ENCODE measurements around the gene JUNB.

The JUNB gene

GRCh38 chr19:12806242-12807081 lies 15.2 kb downstream of the JUNB start, which contains the start of gene RNASEH2A (continued):
- TF ChIP-seq ZNF791 (tag by site-specific recombination; IDR thresholded peaks at IDR 0.05) (no peak), ZBTB1 (tag by site-specific recombination; IDR thresholded peaks at IDR 0.05) (no peak), ZNF544 (tag by site-specific recombination; IDR thresholded peaks at IDR 0.05) (no peak), ZNF324 (tag by site-specific recombination; IDR thresholded peaks at IDR 0.05) (no peak; the same call in 1 of the 2 replicates), ZNF248 (tag by site-specific recombination; IDR thresholded peaks at IDR 0.05) (no peak), MEIS1 (CRISPR knock-in tag; IDR thresholded peaks at IDR 0.05; ENCODE audit: borderline replicate concordance) (no peak), ZNF48 (tag by site-specific recombination; IDR thresholded peaks at IDR 0.05) (no peak), KLF7 (tag by site-specific recombination; IDR thresholded peaks at IDR 0.05; ENCODE audit: borderline replicate concordance) (peak; percentile 74; the same call in 1 of the 2 replicates), IKZF3 (tag by site-specific recombination; IDR thresholded peaks at IDR 0.05) (0 out of 2 replicates have a peak, but pooled peaks have one; percentile 2), ZNF37A (tag by site-specific recombination; IDR thresholded peaks at IDR 0.05) (no peak), ZNF223 (tag by site-specific recombination; IDR thresholded peaks at IDR 0.05) (no peak), ZNF2 (tag by site-specific recombination; IDR thresholded peaks at IDR 0.05) (peak; percentile 77), ZBTB49 (tag by site-specific recombination; IDR thresholded peaks at IDR 0.05; ENCODE audit: low read depth) (no peak), GLI2 (tag by site-specific recombination; IDR thresholded peaks at IDR 0.05; ENCODE audit: borderline replicate concordance, low read depth) (no peak), ZNF169 (tag by site-specific recombination; IDR thresholded peaks at IDR 0.05) (no peak), ZNF785 (tag by site-specific recombination; IDR thresholded peaks at IDR 0.05) (no peak), RBAK (tag by site-specific recombination; IDR thresholded peaks at IDR 0.05) (no peak), REST (tag by site-specific recombination; IDR thresholded peaks at IDR 0.05) (0 out of 2 replicates have a peak, but pooled peaks have one; percentile 31), ZNF473 (tag by site-specific recombination; IDR thresholded peaks at IDR 0.05) (no peak), ZNF302 (tag by site-specific recombination; IDR thresholded peaks at IDR 0.05; ENCODE audit: low read depth) (no peak), ZNF639 (tag by site-specific recombination; IDR thresholded peaks at IDR 0.05) (no peak; the same call in 1 of the 2 replicates), KLF10 (tag by site-specific recombination; IDR thresholded peaks at IDR 0.05) (peak; percentile 81; the same call in 1 of the 2 replicates), ZFP3 (tag by site-specific recombination; IDR thresholded peaks at IDR 0.05; ENCODE audit: low read depth) (no peak), ZBTB20 (tag by site-specific recombination; IDR thresholded peaks at IDR 0.05) (peak; percentile 99), ZNF391 (tag by site-specific recombination; IDR thresholded peaks at IDR 0.05; ENCODE audit: borderline replicate concordance, low read depth) (0 out of 2 replicates have a peak, but pooled peaks have one; percentile 61), TSHZ1 (tag by site-specific recombination; IDR thresholded peaks at IDR 0.05; ENCODE audit: borderline replicate concordance) (no peak), ZNF529 (tag by site-specific recombination; IDR thresholded peaks at IDR 0.05; ENCODE audit: insufficient replicate concordance) (no peak), ZNF202 (tag by site-specific recombination; IDR thresholded peaks at IDR 0.05; ENCODE audit: borderline replicate concordance) (no peak), ZNF701 (tag by site-specific recombination; IDR thresholded peaks at IDR 0.05) (no peak), ZNF707 (tag by site-specific recombination; IDR thresholded peaks at IDR 0.05) (no peak; the same call in 1 of the 2 replicates)

All from HEK293 (cell line).